ENCODE data around the gene PPP6R2.
"Not testable (repeated sequence)": the region's sequence is repeated elsewhere in the genome, so short reads cannot be mapped to it uniquely, and the experiment has no call there.

PPP6R2 gene

GRCh38 chr22:50348058-50348457, 4.9 kb downstream of the PPP6R2 start:
- no peak for DNase-seq

- DNase-seq: no peak
Measured at GRCh38 chr22:50356186-50356585, 13.1 kb downstream of the PPP6R2 start.

- DNase-seq: no peak
Measured at GRCh38 chr22:50357222-50357621, 14.1 kb downstream of the PPP6R2 start.

- DNase-seq: no peak
Measured at GRCh38 chr22:50357756-50358155, 14.6 kb downstream of the PPP6R2 start.

GRCh38 chr22:50360578-50360977, 17.5 kb downstream of the PPP6R2 start:
- DNase-seq: no peak

- no peak for DNase-seq
Measured at GRCh38 chr22:50361222-50361621, 18.1 kb downstream of the PPP6R2 start.

- no peak for DNase-seq
Measured at GRCh38 chr22:50361688-50362087, 18.6 kb downstream of the PPP6R2 start.

GRCh38 chr22:50363166-50363802, 20.2 kb downstream of the PPP6R2 start:
- DNase-seq: no peak

- DNase-seq: not testable (repeated sequence)
Measured at GRCh38 chr22:50363803-50364194, 20.7 kb downstream of the PPP6R2 start.

GRCh38 chr22:50367778-50368500, 24.8 kb downstream of the PPP6R2 start:
- DNase-seq: no peak

- DNase-seq: no peak
Measured at GRCh38 chr22:50371101-50371648, 28.0 kb downstream of the PPP6R2 start.

- no peak for DNase-seq
Measured at GRCh38 chr22:50376085-50376651, 33.0 kb downstream of the PPP6R2 start.

- DNase-seq: not testable (repeated sequence)
Measured at GRCh38 chr22:50381021-50381555, 38.0 kb downstream of the PPP6R2 start.

GRCh38 chr22:50396751-50397370, 53.7 kb downstream of the PPP6R2 start:
- no peak for DNase-seq

- not testable (repeated sequence) for DNase-seq
Measured at GRCh38 chr22:50397371-50398060, 54.4 kb downstream of the PPP6R2 start.

GRCh38 chr22:50398831-50399648, 55.9 kb downstream of the PPP6R2 start:
- no peak for DNase-seq

- no peak for DNase-seq
Measured at GRCh38 chr22:50399751-50400331, 56.7 kb downstream of the PPP6R2 start.

GRCh38 chr22:50400406-50400805, 57.3 kb downstream of the PPP6R2 start:
- DNase-seq: no peak

GRCh38 chr22:50400931-50401330, 57.8 kb downstream of the PPP6R2 start:
- DNase-seq: no peak

- no peak for DNase-seq
Measured at GRCh38 chr22:50401907-50402306, 58.8 kb downstream of the PPP6R2 start.

- no peak for DNase-seq
Measured at GRCh38 chr22:50403701-50404101, 60.6 kb downstream of the PPP6R2 start.
